ENCODE measurements around the gene RNASE4. TPM values are rescaled to one million over a fixed set of nuclear protein-coding genes. Genes with fewer than 3 reads are reported as not detected.

The RNASE4 gene
- total RNA-seq, 1 experiment from 2014 or later: 2.4 TPM

DNA sequence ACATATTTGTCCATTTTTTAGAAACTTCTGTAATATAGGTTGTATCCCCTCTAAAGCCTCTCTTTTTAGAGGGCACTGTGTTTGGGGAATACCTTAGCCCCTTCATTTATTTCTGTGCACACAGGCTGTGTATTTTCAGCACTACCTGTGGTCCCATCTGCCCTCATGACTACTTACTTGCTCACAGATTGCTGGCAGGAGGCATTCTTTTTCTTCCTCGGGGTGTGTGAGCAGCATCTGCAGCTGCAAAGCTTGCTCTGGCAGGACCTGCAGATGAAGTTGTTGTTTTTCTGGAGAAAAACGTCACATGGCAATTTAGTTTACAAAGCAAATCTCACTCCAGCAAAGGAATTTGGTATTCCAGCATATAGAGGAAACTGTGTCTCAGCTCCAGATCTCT is 28.5 kb downstream of the RNASE4 start:
- BruUV-seq (replicated peaks): no TSS peak
- DNase-seq (ENCODE audit: unreplicated experiment): no peak
- no peaks in the 10 kb centered on the region for H3K9me3 Mint-ChIP-seq (ENCODE audit: unreplicated experiment)
- H3K27ac Mint-ChIP-seq (ENCODE audit: low read depth, unreplicated experiment): no peak overlapping the region
- no peaks in the 10 kb centered on the region for H3K27me3 Mint-ChIP-seq (ENCODE audit: insufficient read depth, unreplicated experiment)
- no peak for TF ChIP-seq CTCF (IDR thresholded peaks at IDR 0.05; ENCODE audit: unreplicated experiment)
- intact Hi-C loops (cut with micrococcal nuclease): no loop called here
- H3K4me1 Mint-ChIP-seq (ENCODE audit: insufficient read depth, unreplicated experiment): peaks cover 5% of the 10 kb centered on the region
- no peak overlapping the region for H3K4me3 Mint-ChIP-seq (ENCODE audit: unreplicated experiment)
- H3K36me3 Mint-ChIP-seq (ENCODE audit: insufficient read depth, unreplicated experiment): no peaks in the 10 kb centered on the region
- CTCF ChIA-PET: interaction anchor here (0.7 to 3.2 kb wide), 5 partner anchors 16 to 321 kb away, joined by 3 to 11 read pairs (median 5); no protein-coding TSS in a partner anchor
- POLR2A ChIA-PET: no interaction called here

DNA sequence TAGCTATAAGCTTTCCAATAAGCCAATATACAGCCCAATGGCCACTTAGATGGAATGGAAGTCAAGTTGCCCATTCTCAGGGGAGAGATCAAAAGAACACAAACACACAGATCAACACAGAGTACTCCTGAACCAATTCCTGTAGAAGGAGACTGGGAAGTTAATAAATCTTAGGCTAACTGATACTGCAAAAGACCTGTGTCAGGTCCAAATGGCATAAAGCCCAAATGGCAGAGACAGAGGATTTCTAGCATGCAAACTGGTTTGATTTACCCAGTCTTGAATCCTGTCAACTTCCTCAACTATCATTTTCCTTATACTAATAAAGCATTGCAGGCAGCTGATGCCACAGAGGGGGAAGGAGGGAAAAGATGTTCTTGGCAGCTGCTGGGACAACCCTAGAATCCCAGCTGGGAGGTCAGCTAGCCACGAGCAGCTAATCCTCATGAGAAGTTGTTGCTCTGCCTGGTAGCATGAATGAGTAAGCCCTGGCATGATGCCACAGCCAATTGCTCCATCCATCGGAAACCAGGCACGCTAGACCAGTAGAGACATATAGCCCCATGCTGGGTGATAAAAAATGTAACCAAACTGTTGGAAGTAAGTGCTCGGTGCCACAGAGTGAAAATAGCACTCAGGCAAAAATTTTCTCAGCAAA is 30.4 kb downstream of the RNASE4 start:
- CTCF ChIA-PET: interaction anchor here (0.5 to 2.6 kb wide), 8 partner anchors 11 to 256 kb away, joined by 3 to 9 read pairs (median 4); no protein-coding TSS in a partner anchor
- no peaks in the 10 kb centered on the region for H3K9me3 Mint-ChIP-seq (ENCODE audit: unreplicated experiment)
- no TSS peak for BruUV-seq (replicated peaks)
- H3K4me1 Mint-ChIP-seq (ENCODE audit: insufficient read depth, unreplicated experiment): peaks cover 5% of the 10 kb centered on the region
- POLR2A ChIA-PET: interaction anchor here (0.9 kb wide), 1 partner anchor 32 kb away, joined by 3 read pairs; no protein-coding TSS in a partner anchor
- TF ChIP-seq CTCF (IDR thresholded peaks at IDR 0.05; ENCODE audit: unreplicated experiment): no peak
- no peak overlapping the region for H3K27ac Mint-ChIP-seq (ENCODE audit: low read depth, unreplicated experiment)
- intact Hi-C loops (cut with micrococcal nuclease): no loop called here
- peak; percentile 91 for DNase-seq (ENCODE audit: unreplicated experiment)
- no peaks in the 10 kb centered on the region for H3K36me3 Mint-ChIP-seq (ENCODE audit: insufficient read depth, unreplicated experiment)
- H3K27me3 Mint-ChIP-seq (ENCODE audit: insufficient read depth, unreplicated experiment): peaks cover 5% of the 10 kb centered on the region
- no peak overlapping the region for H3K4me3 Mint-ChIP-seq (ENCODE audit: unreplicated experiment)

GRCh38 chr14:20719777-20720176 is 35.4 kb downstream of the RNASE4 start:
- no peaks in the 10 kb centered on the region for H3K36me3 Mint-ChIP-seq (ENCODE audit: insufficient read depth, unreplicated experiment)
- no peak overlapping the region for H3K4me3 Mint-ChIP-seq (ENCODE audit: unreplicated experiment)
- peaks cover 5% of the 10 kb centered on the region for H3K4me1 Mint-ChIP-seq (ENCODE audit: insufficient read depth, unreplicated experiment)
- ChIA-PET POLR2A (interaction anchor here (0.6 kb wide), 1 partner anchor 54 kb away, joined by 3 read pairs; no protein-coding TSS in a partner anchor), CTCF (interaction anchor here (0.6 to 1.2 kb wide), 4 partner anchors 8 to 247 kb away, joined by 3 read pairs; no protein-coding TSS in a partner anchor)
- BruUV-seq (replicated peaks): no TSS peak
- no peaks in the 10 kb centered on the region for H3K9me3 Mint-ChIP-seq (ENCODE audit: unreplicated experiment)
- H3K27ac Mint-ChIP-seq (ENCODE audit: low read depth, unreplicated experiment): no peak overlapping the region
- H3K27me3 Mint-ChIP-seq (ENCODE audit: insufficient read depth, unreplicated experiment): peaks cover 34% of the 10 kb centered on the region
- DNase-seq (ENCODE audit: unreplicated experiment): no peak
- no peak for TF ChIP-seq CTCF (IDR thresholded peaks at IDR 0.05; ENCODE audit: unreplicated experiment)
- intact Hi-C loops (cut with micrococcal nuclease): no loop called here

DNA sequence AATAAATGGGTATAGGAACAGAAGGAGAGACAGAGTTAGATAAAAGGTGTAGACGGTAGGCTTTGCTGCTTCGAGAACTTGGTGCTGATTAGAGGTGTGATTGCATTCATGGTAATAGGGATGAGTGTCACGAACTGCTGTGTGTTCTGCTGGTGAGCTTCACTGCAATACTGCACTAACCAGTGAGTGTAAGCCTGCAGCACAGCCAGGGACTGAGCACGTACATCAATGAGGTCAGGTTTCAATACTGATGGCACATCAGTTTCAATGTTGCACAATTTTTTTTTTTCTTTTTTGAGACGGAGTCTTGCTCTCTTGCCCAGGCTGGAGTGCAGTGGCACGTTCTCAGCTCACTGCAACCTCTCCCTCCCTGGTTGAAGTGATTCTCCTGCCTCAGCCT is 36.4 kb downstream of the RNASE4 start:
- Mint-ChIP-seq H3K27ac (ENCODE audit: low read depth, unreplicated experiment) (no peak overlapping the region), H3K27me3 (ENCODE audit: insufficient read depth, unreplicated experiment) (peaks cover 43% of the 10 kb centered on the region), H3K36me3 (ENCODE audit: insufficient read depth, unreplicated experiment) (no peaks in the 10 kb centered on the region), H3K4me1 (ENCODE audit: insufficient read depth, unreplicated experiment) (no peaks in the 10 kb centered on the region), H3K9me3 (ENCODE audit: unreplicated experiment) (no peaks in the 10 kb centered on the region), H3K4me3 (ENCODE audit: unreplicated experiment) (no peak overlapping the region)
- DNase-seq (ENCODE audit: unreplicated experiment): no peak
- no peak for TF ChIP-seq CTCF (IDR thresholded peaks at IDR 0.05; ENCODE audit: unreplicated experiment)
- ChIA-PET CTCF (interaction anchor here (1.4 kb wide), 1 partner anchor 251 kb away, joined by 3 read pairs; no protein-coding TSS in a partner anchor), POLR2A (no interaction called here)
- intact Hi-C loops (cut with micrococcal nuclease): no loop called here
- no TSS peak for BruUV-seq (replicated peaks)
